H9 (cell line): ENCODE data around the gene CLASP2. TPM values are rescaled to one million over a fixed set of nuclear protein-coding genes. Genes with fewer than 3 reads are reported as not detected.

Source experiments
- DNase-seq: peaks from one replicate; pipeline ENCODE4 v3.0.0-alpha.2; 2017
- H2AFZ ChIP-seq: one replicate; pipeline ENCODE4 v1.6.1; 2013; ENCODE audit warnings: mild to moderate bottlenecking, low read length, control low read depth, moderate library complexity
- H2AK5ac ChIP-seq: 2 replicates; pipeline ENCODE4 v1.6.1; 2013; ENCODE audit warnings: low read length, control low read depth, mixed read lengths; ENCODE audit not compliant: insufficient read length
- H2BK120ac ChIP-seq: one replicate; pipeline ENCODE4 v1.6.1; 2013; ENCODE audit warnings: low read depth, mild to moderate bottlenecking, low read length, control low read depth, inconsistent platforms; ENCODE audit not compliant: poor library complexity, severe bottlenecking
- H2BK12ac ChIP-seq: 2 replicates; pipeline ENCODE4 v1.6.1; 2013; ENCODE audit warnings: low read length, control low read depth, mixed read lengths, low read depth; ENCODE audit not compliant: insufficient read length
- H2BK15ac ChIP-seq: 2 replicates; pipeline ENCODE4 v1.6.1; 2013; ENCODE audit warnings: low read depth, low read length, control low read depth
- H2BK20ac ChIP-seq: one replicate; pipeline ENCODE4 v1.6.1; 2013; ENCODE audit warnings: low read depth, mild to moderate bottlenecking, low read length, control low read depth, inconsistent platforms; ENCODE audit not compliant: poor library complexity, severe bottlenecking
- H2BK5ac ChIP-seq: 2 replicates; pipeline ENCODE4 v1.6.1; 2013; ENCODE audit warnings: low read length, control low read depth, mixed read lengths; ENCODE audit not compliant: insufficient read length
- H3K14ac ChIP-seq: 2 replicates; pipeline ENCODE4 v1.6.1; 2013; ENCODE audit warnings: low read length, control low read depth; ENCODE audit not compliant: insufficient read depth
- H3K18ac ChIP-seq: 2 replicates; pipeline ENCODE4 v1.6.1; 2013; ENCODE audit warnings: low read depth, mild to moderate bottlenecking, mixed read lengths, low read length, control low read depth; ENCODE audit not compliant: insufficient read length
- H3K23ac ChIP-seq: 2 replicates; pipeline ENCODE4 v1.6.1; 2013; ENCODE audit warnings: low read length, control low read depth, mixed read lengths, low read depth; ENCODE audit not compliant: insufficient read length
- H3K23me2 ChIP-seq: 2 replicates; pipeline ENCODE4 v1.6.1; 2013; ENCODE audit warnings: low read depth, mild to moderate bottlenecking, mixed read lengths, low read length, control low read depth; ENCODE audit not compliant: insufficient read length, poor library complexity, severe bottlenecking
- H3K27ac ChIP-seq: 2 replicates; pipeline ENCODE4 v1.5.1; 2013; ENCODE audit warnings: low read length, control low read depth, mixed read lengths, low read depth; ENCODE audit not compliant: insufficient read length
- H3K27me3 ChIP-seq: 2 replicates; pipeline ENCODE4 v1.6.1; 2013; ENCODE audit warnings: low read length, control low read depth, inconsistent platforms; ENCODE audit not compliant: insufficient read depth
- H3K4ac ChIP-seq: 2 replicates; pipeline ENCODE4 v1.6.1; 2013; ENCODE audit warnings: low read depth, mild to moderate bottlenecking, control low read depth, inconsistent platforms, low read length, moderate library complexity
- H3K4me1 ChIP-seq: 2 replicates; pipeline ENCODE4 v1.6.1; 2013; ENCODE audit warnings: low read length, control low read depth, inconsistent platforms; ENCODE audit not compliant: insufficient read depth
- H3K4me2 ChIP-seq: 2 replicates; pipeline ENCODE4 v1.6.1; 2013; ENCODE audit warnings: low read length, control low read depth, mixed read lengths; ENCODE audit not compliant: insufficient read length, insufficient read depth
- H3K56ac ChIP-seq: 2 replicates; pipeline ENCODE4 v1.6.1; 2013; ENCODE audit warnings: low read depth, mild to moderate bottlenecking, mixed read lengths, low read length, control low read depth; ENCODE audit not compliant: insufficient read length
- H3K79me1 ChIP-seq: 2 replicates; pipeline ENCODE4 v1.6.1; 2013; ENCODE audit warnings: low read depth, mild to moderate bottlenecking, moderate library complexity, low read length, control low read depth, inconsistent platforms; ENCODE audit not compliant: insufficient read depth, poor library complexity, severe bottlenecking
- H3K79me2 ChIP-seq: 2 replicates; pipeline ENCODE4 v1.6.1; 2013; ENCODE audit warnings: low read length, control low read depth, inconsistent platforms; ENCODE audit not compliant: insufficient read depth
- H3K9ac ChIP-seq: 2 replicates; pipeline ENCODE4 v1.6.1; 2013; ENCODE audit warnings: low read length, control low read depth, mixed read lengths; ENCODE audit not compliant: insufficient read length; ENCODE audit errors: extremely low read depth
- H3K9me3 ChIP-seq: one replicate; pipeline ENCODE4 v1.6.1; 2013; ENCODE audit warnings: low read depth, low read length, inconsistent platforms; ENCODE audit not compliant: control insufficient read depth
- H3T11ph ChIP-seq: one replicate; pipeline ENCODE4 v1.6.1; 2013; ENCODE audit warnings: mild to moderate bottlenecking, low read length, control low read depth, inconsistent platforms
- H4K20me1 ChIP-seq: one replicate; pipeline ENCODE4 v1.6.1; 2013; ENCODE audit not compliant: control insufficient read depth, insufficient read length, insufficient read depth
- H4K5ac ChIP-seq: 2 replicates; pipeline ENCODE4 v1.6.1; 2013; ENCODE audit warnings: low read depth, mild to moderate bottlenecking, mixed read lengths, low read length, control low read depth; ENCODE audit not compliant: insufficient read length
- H4K8ac ChIP-seq: replicated peaks from 2 replicates; pipeline ENCODE4 v1.6.1; 2013; ENCODE audit warnings: low read length, control low read depth, mixed read lengths, low read depth; ENCODE audit not compliant: insufficient read length
- H4K91ac ChIP-seq: 2 replicates; pipeline ENCODE4 v1.6.1; 2013; ENCODE audit warnings: low read depth, mild to moderate bottlenecking, moderate library complexity, mixed read lengths, low read length, control low read depth; ENCODE audit not compliant: insufficient read length
- H3K27ac Mint-ChIP-seq, 3 experiments: 2 replicates in 2 of 3; 3 replicates in 1 of 3; pipeline ENCODE4 v1.8.0; 2020 to 2021; ENCODE audit warnings: mixed read lengths in 3 of 3, mild to moderate bottlenecking in 1 of 3, moderate library complexity in 1 of 3
- H3K27me3 Mint-ChIP-seq: 2 replicates; pipeline ENCODE4 v1.8.0; 2021; ENCODE audit warnings: low read depth, mild to moderate bottlenecking, moderate library complexity, mixed read lengths
- H3K36me3 Mint-ChIP-seq, 3 experiments: 2 replicates in 2 of 3; 3 replicates in 1 of 3; pipeline ENCODE4 v1.8.0; 2020 to 2021; ENCODE audit warnings: low read depth in 3 of 3, mixed read lengths in 3 of 3; ENCODE audit not compliant: insufficient read depth in 1 of 3
- H3K4me1 Mint-ChIP-seq, 2 experiments: 2 replicates each; pipeline ENCODE4 v1.8.0; 2020; ENCODE audit warnings: mixed read lengths in 2 of 2
- H3K4me3 Mint-ChIP-seq, 2 experiments: 2 replicates in 1 of 2; 3 replicates in 1 of 2; pipeline ENCODE4 v1.8.0; 2020 to 2021; ENCODE audit warnings: mild to moderate bottlenecking in 2 of 2, mixed read lengths in 2 of 2, moderate library complexity in 1 of 2
- H3K9me3 Mint-ChIP-seq, 2 experiments: 2 replicates in 1 of 2; 3 replicates in 1 of 2; pipeline ENCODE4 v1.8.0; 2020; ENCODE audit warnings: mild to moderate bottlenecking in 2 of 2, mixed read lengths in 2 of 2, moderate library complexity in 1 of 2
- CTCF ChIP-seq: fragments of 200-600 bp; sonication (generic); conservative IDR thresholded peaks from 3 replicates; pipeline ENCODE4 v1.8.0; 2021; ENCODE audit warnings: antibody characterized with exemption, mild to moderate bottlenecking
- WGBS: extraction: QIAGEN DNeasy Blood & Tissue Kit; methylation state at CpG from one replicate; pipeline ENCODE4 v1.1.7; 2013; ENCODE audit warnings: missing lambda C conversion rate, low lambda C conversion rate, mixed read lengths; ENCODE audit not compliant: insufficient read length; ENCODE audit errors: extremely low coverage; 5-methylcytosine and 5-hydroxymethylcytosine counted together
- total RNA-seq: library from RNA; stranded (reverse); gene quantifications from 2 replicates; pipeline ENCODE4 v1.2.1, GENCODE V29; 2021

CLASP2 gene
- total RNA-seq, 1 experiment from 2014 or later = 60.5 TPM

- no peak overlapping the region for H3K18ac ChIP-seq
- no CpG with 5 or more reads among the region's 2 CpGs for WGBS
- no peaks in the 10 kb centered on the region for H3K79me1 ChIP-seq
- no peaks in the 10 kb centered on the region for H3K4me1 ChIP-seq
- H2BK12ac ChIP-seq = no peak overlapping the region
- no peak for TF ChIP-seq CTCF
- no peak overlapping the region for H2BK5ac ChIP-seq
- no peak for DNase-seq
- H3K27ac Mint-ChIP-seq = no peak overlapping the region; a peak in 1 of 7 replicates
- H3K9me3 ChIP-seq = no peaks in the 10 kb centered on the region
- H3T11ph ChIP-seq = no peak overlapping the region
- no peak overlapping the region for H3K27ac ChIP-seq
- H4K8ac ChIP-seq = no peak overlapping the region
- H4K5ac ChIP-seq = no peak overlapping the region
- H2AFZ ChIP-seq = no peak overlapping the region
- H3K4me3 Mint-ChIP-seq = no peak overlapping the region
- no peak overlapping the region for H2BK120ac ChIP-seq
- no peaks in the 10 kb centered on the region for H3K79me2 ChIP-seq
- no peaks in the 10 kb centered on the region for H4K20me1 ChIP-seq
- no peak overlapping the region for H3K4ac ChIP-seq
- H3K27me3 ChIP-seq = no peaks in the 10 kb centered on the region
- no peak overlapping the region for H3K9ac ChIP-seq
- no peaks in the 10 kb centered on the region for H3K23me2 ChIP-seq
- no peak overlapping the region for H2BK15ac ChIP-seq
- no peak overlapping the region for H3K4me2 ChIP-seq
- H2AK5ac ChIP-seq = no peak overlapping the region
- H3K14ac ChIP-seq = no peak overlapping the region
- peaks cover 3% of the 10 kb centered on the region in 2 experiments; a peak in 3 of 5 replicates for H3K9me3 Mint-ChIP-seq
- no peaks in the 10 kb centered on the region for H3K27me3 Mint-ChIP-seq
- H4K91ac ChIP-seq = no peak overlapping the region
- no peak overlapping the region for H2BK20ac ChIP-seq
- H3K36me3 Mint-ChIP-seq = no peaks in the 10 kb centered on the region
- H3K23ac ChIP-seq = no peak overlapping the region
- H3K56ac ChIP-seq = no peak overlapping the region
- peaks cover 4 to 6% of the 10 kb centered on the region in 2 experiments; a peak in 3 of 4 replicates for H3K4me1 Mint-ChIP-seq
These were observed 229.8 kb downstream of the CLASP2 start for GRCh38 chr3:33488246-33488645.
